ENCODE data around the gene KRT76. TPM values are rescaled to one million over a fixed set of nuclear protein-coding genes. Genes with fewer than 3 reads are reported as not detected.

KRT76 gene
- total and polyA plus RNA-seq, 10 of the 15 experiments (the other 5 are each of a cell fraction or from before 2014, with no cell fraction given) = not detected

- no peak for TF ChIP-seq REST (IDR thresholded peaks at IDR 0.05; ENCODE audit: low read depth, low read length)
- no peak for TF ChIP-seq RFX5 (IDR thresholded peaks at IDR 0.05; ENCODE audit: low read depth, low read length)
Measured at GRCh38 chr12:52797529-52797894, 20.4 kb upstream of the KRT76 start (continued).

- Histone ChIP-seq H3K9ac (ENCODE audit: control insufficient read depth, insufficient read depth, low read length) (no peak overlapping the region), H2AFZ (ENCODE audit: control insufficient read depth, low read depth, low read length) (no peak overlapping the region), H3K9me3 (replicated peaks; ENCODE audit: control insufficient read depth, insufficient read depth, low read length) (no peaks in the 10 kb centered on the region), H3K79me2 (ENCODE audit: control insufficient read depth, insufficient read depth, low read length) (no peaks in the 10 kb centered on the region), H3K27ac (ENCODE audit: control insufficient read depth, insufficient read depth) (no peak overlapping the region), H3K36me3 (ENCODE audit: control insufficient read depth in 2 of 2, insufficient read depth in 2 of 2, low read length in 1 of 2) (no peaks in the 10 kb centered on the region), H4K20me1 (ENCODE audit: control insufficient read depth, insufficient read depth) (no peaks in the 10 kb centered on the region), H3K4me1 (ENCODE audit: control insufficient read depth, insufficient read depth, low read length) (no peaks in the 10 kb centered on the region), H3K27me3 (replicated peaks in 1 of 2; ENCODE audit: control insufficient read depth in 2 of 2, insufficient read depth in 2 of 2, low read length in 1 of 2) (peaks cover 0 to under 1% of the 10 kb centered on the region in 2 experiments; a peak in 1 of 4 replicates), H3K4me3 (no peak overlapping the region), H3K4me2 (ENCODE audit: control insufficient read depth, insufficient read depth) (no peak overlapping the region)
- SMC1A ChIA-PET (ENCODE audit: uncharacterized antibody, unreplicated experiment) = no interaction called here
- FAIRE-seq (no peak), ATAC-seq (no peak), DNase-seq (ENCODE audit: low read depth, low spot score) (no peak)
- TF ChIP-seq NFYA (IDR thresholded peaks at IDR 0.05; ENCODE audit: borderline replicate concordance, low read depth, low read length) = no peak
- TF ChIP-seq KDM1A (IDR thresholded peaks at IDR 0.05; ENCODE audit: borderline replicate concordance) = no peak
- no peak for TF ChIP-seq SREBF2 (IDR thresholded peaks at IDR 0.05; ENCODE audit: low read length)
- TF ChIP-seq MTA3 (IDR thresholded peaks at IDR 0.05; ENCODE audit: borderline replicate concordance, low read length) = no peak
- no peak for TF ChIP-seq USF1 (IDR thresholded peaks at IDR 0.05; ENCODE audit: borderline replicate concordance, extremely low read length, insufficient read depth, low read depth, low read length)
- TF ChIP-seq MYB (IDR thresholded peaks at IDR 0.05; ENCODE audit: borderline replicate concordance, low read depth, low read length) = no peak
- TF ChIP-seq CREM (IDR thresholded peaks at IDR 0.05; ENCODE audit: low read depth) = no peak
- RAD21 ChIA-PET (ENCODE audit: unreplicated experiment) = no interaction called here
- WGBS (ENCODE audit: insufficient coverage, insufficient replicate concordance, low lambda C conversion rate, missing lambda C conversion rate) = 43% methylated on average over 3 of the region's 3 CpGs
- intact Hi-C loops (cut with micrococcal nuclease; ENCODE audit: unreplicated experiment) (no loop called here), in situ Hi-C loops (cut with MboI) (no loop called here)
- CTCF ChIA-PET = no interaction called here
- POLR2A ChIA-PET = interaction anchor here (0.6 kb wide), 1 partner anchor 8 kb away, joined by 3 read pairs; no protein-coding TSS in a partner anchor
- BruUV-seq (replicated peaks) = no TSS peak
Measured at GRCh38 chr12:52796839-52797528, 19.8 kb upstream of the KRT76 start.

Data from GM12878 (cell line).